Endodermal cell (in vitro differentiated cells): ENCODE measurements around the gene ZNF484. TPM values are rescaled to one million over a fixed set of nuclear protein-coding genes. Genes with fewer than 3 reads are reported as not detected.
"Not testable (repeated sequence)": the region's sequence is repeated elsewhere in the genome, so short reads cannot be mapped to it uniquely, and the experiment has no call there.

Experiments
- DNase-seq: peaks from one replicate; pipeline ENCODE4 v3.0.0-alpha.2; 2017
- H3K27ac ChIP-seq: 2 replicates; pipeline ENCODE4 v1.5.1; 2013; ENCODE audit warnings: mild to moderate bottlenecking, low read depth, low read length, moderate library complexity
- H3K27me3 ChIP-seq: 2 replicates; pipeline ENCODE4 v1.6.1; 2013; ENCODE audit warnings: mild to moderate bottlenecking, low read length, moderate library complexity; ENCODE audit not compliant: insufficient read depth, control insufficient read depth, poor library complexity, severe bottlenecking
- H3K36me3 ChIP-seq: 2 replicates; pipeline ENCODE4 v1.7.0; 2013; ENCODE audit warnings: mild to moderate bottlenecking, low read length, moderate library complexity; ENCODE audit not compliant: control insufficient read depth, insufficient read depth
- H3K4me1 ChIP-seq: one replicate; pipeline ENCODE4 v1.7.0; 2013; ENCODE audit warnings: low read length; ENCODE audit not compliant: control insufficient read depth, insufficient read depth
- H3K4me3 ChIP-seq: 2 replicates; pipeline ENCODE4 v1.5.1; 2013; ENCODE audit warnings: mild to moderate bottlenecking, low read length, moderate library complexity
- H3K9ac ChIP-seq: 2 replicates; pipeline ENCODE4 v1.6.1; 2013; ENCODE audit warnings: mild to moderate bottlenecking, low read length, moderate library complexity; ENCODE audit not compliant: poor library complexity, severe bottlenecking; ENCODE audit errors: extremely low read depth
- H3K9me3 ChIP-seq: 2 replicates; pipeline ENCODE4 v1.6.1; 2013; ENCODE audit warnings: mild to moderate bottlenecking, low read length, moderate library complexity; ENCODE audit not compliant: control insufficient read depth
- H3K27ac Mint-ChIP-seq: 2 replicates; pipeline ENCODE4 v1.8.0; 2020; ENCODE audit warnings: mixed read lengths
- H3K27me3 Mint-ChIP-seq: 2 replicates; pipeline ENCODE4 v1.8.0; 2021; ENCODE audit warnings: mild to moderate bottlenecking, mixed read lengths; ENCODE audit not compliant: insufficient read depth
- H3K36me3 Mint-ChIP-seq: 2 replicates; pipeline ENCODE4 v1.8.0; 2020; ENCODE audit warnings: low read depth, mixed read lengths
- H3K4me1 Mint-ChIP-seq: 2 replicates; pipeline ENCODE4 v1.8.0; 2020; ENCODE audit warnings: mixed read lengths
- H3K4me3 Mint-ChIP-seq: 2 replicates; pipeline ENCODE4 v1.8.0; 2020; ENCODE audit warnings: mild to moderate bottlenecking, moderate library complexity, mixed read lengths
- H3K9me3 Mint-ChIP-seq: 2 replicates; pipeline ENCODE4 v1.8.0; 2020; ENCODE audit warnings: mild to moderate bottlenecking, mixed read lengths
- WGBS, 2 experiments: methylation state at CpG; one replicate each; pipeline versions ENCODE4 v1.1.5 to v1.1.7; 2013; ENCODE audit warnings: missing lambda C conversion rate in 2 of 2, mixed read lengths in 1 of 2; ENCODE audit not compliant: insufficient coverage in 1 of 2, insufficient read length in 1 of 2; 5-methylcytosine and 5-hydroxymethylcytosine counted together
- total RNA-seq, 2 donors: library from RNA; stranded (reverse); fragmentation: NEBNext Ultra II Directional in 1 of 2; extraction: Animal tissue kit (Norgen Biotek cat#: 25700) in 1 of 2; gene quantifications; 2 replicates in 1 of 2; 3 replicates in 1 of 2; pipeline ENCODE4 v1.2.1, GENCODE V29; 2021
- TF ChIP-seq, protein P1 (sequence below): fragments of 200-600 bp; sonication (generic); conservative IDR thresholded peaks from 2 replicates; pipeline ENCODE4 v1.5.0; 2021; ENCODE audit warnings: antibody characterized with exemption, mild to moderate bottlenecking

ZNF484 gene
- total RNA-seq, 2 donors from 2014 or later, result 9.3 to 17.7 TPM

GRCh38 chr9:92895812-92896436, 18.1 kb upstream of the ZNF484 start:
- TF ChIP-seq, protein P1, sequence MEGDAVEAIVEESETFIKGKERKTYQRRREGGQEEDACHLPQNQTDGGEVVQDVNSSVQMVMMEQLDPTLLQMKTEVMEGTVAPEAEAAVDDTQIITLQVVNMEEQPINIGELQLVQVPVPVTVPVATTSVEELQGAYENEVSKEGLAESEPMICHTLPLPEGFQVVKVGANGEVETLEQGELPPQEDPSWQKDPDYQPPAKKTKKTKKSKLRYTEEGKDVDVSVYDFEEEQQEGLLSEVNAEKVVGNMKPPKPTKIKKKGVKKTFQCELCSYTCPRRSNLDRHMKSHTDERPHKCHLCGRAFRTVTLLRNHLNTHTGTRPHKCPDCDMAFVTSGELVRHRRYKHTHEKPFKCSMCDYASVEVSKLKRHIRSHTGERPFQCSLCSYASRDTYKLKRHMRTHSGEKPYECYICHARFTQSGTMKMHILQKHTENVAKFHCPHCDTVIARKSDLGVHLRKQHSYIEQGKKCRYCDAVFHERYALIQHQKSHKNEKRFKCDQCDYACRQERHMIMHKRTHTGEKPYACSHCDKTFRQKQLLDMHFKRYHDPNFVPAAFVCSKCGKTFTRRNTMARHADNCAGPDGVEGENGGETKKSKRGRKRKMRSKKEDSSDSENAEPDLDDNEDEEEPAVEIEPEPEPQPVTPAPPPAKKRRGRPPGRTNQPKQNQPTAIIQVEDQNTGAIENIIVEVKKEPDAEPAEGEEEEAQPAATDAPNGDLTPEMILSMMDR, result no peak
- Histone ChIP-seq H3K4me3 (no peak overlapping the region), H3K4me1 (no peaks in the 10 kb centered on the region), H3K9me3 (no peaks in the 10 kb centered on the region), H3K36me3 (no peaks in the 10 kb centered on the region), H3K27me3 (no peaks in the 10 kb centered on the region), H3K27ac (no peak overlapping the region), H3K9ac (no peak overlapping the region)
- Mint-ChIP-seq H3K27me3 (no peaks in the 10 kb centered on the region), H3K4me1 (peaks cover 7% of the 10 kb centered on the region), H3K36me3 (no peaks in the 10 kb centered on the region), H3K4me3 (no peak overlapping the region), H3K27ac (no peak overlapping the region), H3K9me3 (peaks cover 2% of the 10 kb centered on the region)
- WGBS, 2 experiments, result 88 to 100% methylated on average over 2 to 3 of the region's 3 CpGs
- no peak for DNase-seq

DNA sequence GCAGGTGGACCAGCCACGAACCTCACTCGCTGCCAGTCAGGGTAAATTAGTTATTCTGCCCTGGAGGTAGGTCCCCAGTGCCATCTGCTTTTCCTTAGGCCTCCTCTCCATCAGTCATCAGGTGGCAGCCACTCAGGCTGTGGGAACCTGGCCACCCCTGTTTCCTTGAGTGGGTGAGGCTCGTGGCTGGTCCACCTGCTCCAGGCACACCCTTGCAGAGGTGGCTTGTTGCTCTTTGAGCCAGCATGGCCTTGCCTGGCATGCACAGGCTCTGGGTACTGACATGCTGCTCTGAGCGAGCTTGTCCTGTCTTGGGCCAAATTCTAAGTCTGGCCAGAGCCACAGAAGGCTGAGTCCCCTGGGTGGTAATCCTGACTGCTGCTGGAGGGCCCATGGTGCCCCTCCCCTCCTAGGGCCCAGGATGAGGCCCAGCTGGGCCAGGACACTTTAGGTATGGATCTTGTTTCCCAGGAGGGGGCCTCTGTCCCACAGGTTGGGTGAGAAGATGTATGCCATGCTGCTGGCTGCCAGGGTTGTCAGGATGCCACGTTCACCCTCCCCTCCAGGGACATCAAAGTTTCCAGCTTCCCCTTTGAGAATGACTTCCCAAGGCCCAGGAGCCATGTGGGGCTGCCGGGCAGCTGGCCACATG, 17.0 kb upstream of the ZNF484 start:
- DNase-seq, result no peak
- no peaks in the 10 kb centered on the region for H3K36me3 Mint-ChIP-seq
- H3K9me3 Mint-ChIP-seq, result peaks cover 1% of the 10 kb centered on the region
- 83 to 94% methylated on average over 5 to 6 of the region's 6 CpGs for WGBS, 2 experiments
- Histone ChIP-seq H3K4me3 (no peak overlapping the region), H3K27me3 (no peaks in the 10 kb centered on the region), H3K36me3 (no peaks in the 10 kb centered on the region), H3K9me3 (no peaks in the 10 kb centered on the region), H3K4me1 (no peaks in the 10 kb centered on the region), H3K9ac (no peak overlapping the region), H3K27ac (no peak overlapping the region)
- TF ChIP-seq, protein P1, result no peak
- H3K4me1 Mint-ChIP-seq, result peaks cover 7% of the 10 kb centered on the region
- no peak overlapping the region for H3K4me3 Mint-ChIP-seq
- no peak overlapping the region for H3K27ac Mint-ChIP-seq
- H3K27me3 Mint-ChIP-seq, result peaks cover 1% of the 10 kb centered on the region

- not testable (repeated sequence) for H3K27me3 Mint-ChIP-seq, H3K36me3 Mint-ChIP-seq, H3K9me3 Mint-ChIP-seq, H3K9me3 ChIP-seq, H3K27me3 ChIP-seq, H3K27ac ChIP-seq, H3K9ac ChIP-seq, H3K4me3 ChIP-seq, H3K36me3 ChIP-seq, H3K27ac Mint-ChIP-seq, DNase-seq, H3K4me3 Mint-ChIP-seq, H3K4me1 ChIP-seq, H3K4me1 Mint-ChIP-seq
- 89 to 100% methylated on average over 3 to 6 of the region's 6 CpGs for WGBS, 2 experiments
These were observed 16.2 kb upstream of the ZNF484 start for GRCh38 chr9:92893916-92894610.

DNA sequence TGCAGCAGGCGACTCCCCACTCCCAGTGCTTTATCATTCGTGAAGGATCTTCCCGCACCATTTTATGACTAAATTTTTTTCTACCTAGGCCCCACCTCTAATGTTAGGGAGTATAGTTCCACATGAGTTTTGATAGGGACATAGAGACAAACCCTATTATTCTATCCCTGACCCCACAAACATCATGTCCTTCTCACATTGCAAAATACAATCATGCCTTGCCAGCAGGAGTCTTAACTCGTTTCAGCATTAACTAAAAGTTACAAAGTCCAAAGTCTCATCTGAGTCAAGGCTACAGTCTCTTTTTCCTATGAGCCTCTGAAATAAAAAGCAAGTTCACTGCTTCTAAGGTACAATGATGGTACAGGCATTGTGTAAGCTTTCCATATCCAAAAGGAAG, 14.4 kb upstream of the ZNF484 start:
- not testable (repeated sequence) for H3K9me3 ChIP-seq, H3K27ac ChIP-seq, H3K9me3 Mint-ChIP-seq, H3K4me3 Mint-ChIP-seq, H3K27me3 ChIP-seq, H3K4me1 ChIP-seq, H3K4me1 Mint-ChIP-seq, H3K27ac Mint-ChIP-seq, H3K27me3 Mint-ChIP-seq, H3K36me3 ChIP-seq, H3K4me3 ChIP-seq, H3K9ac ChIP-seq, H3K36me3 Mint-ChIP-seq, DNase-seq
- 86 to 97% methylated on average over 3 to 4 of the region's 4 CpGs for WGBS, 2 experiments
